ENCODE measurements around the gene PDRG1.

Gene PDRG1

DNA sequence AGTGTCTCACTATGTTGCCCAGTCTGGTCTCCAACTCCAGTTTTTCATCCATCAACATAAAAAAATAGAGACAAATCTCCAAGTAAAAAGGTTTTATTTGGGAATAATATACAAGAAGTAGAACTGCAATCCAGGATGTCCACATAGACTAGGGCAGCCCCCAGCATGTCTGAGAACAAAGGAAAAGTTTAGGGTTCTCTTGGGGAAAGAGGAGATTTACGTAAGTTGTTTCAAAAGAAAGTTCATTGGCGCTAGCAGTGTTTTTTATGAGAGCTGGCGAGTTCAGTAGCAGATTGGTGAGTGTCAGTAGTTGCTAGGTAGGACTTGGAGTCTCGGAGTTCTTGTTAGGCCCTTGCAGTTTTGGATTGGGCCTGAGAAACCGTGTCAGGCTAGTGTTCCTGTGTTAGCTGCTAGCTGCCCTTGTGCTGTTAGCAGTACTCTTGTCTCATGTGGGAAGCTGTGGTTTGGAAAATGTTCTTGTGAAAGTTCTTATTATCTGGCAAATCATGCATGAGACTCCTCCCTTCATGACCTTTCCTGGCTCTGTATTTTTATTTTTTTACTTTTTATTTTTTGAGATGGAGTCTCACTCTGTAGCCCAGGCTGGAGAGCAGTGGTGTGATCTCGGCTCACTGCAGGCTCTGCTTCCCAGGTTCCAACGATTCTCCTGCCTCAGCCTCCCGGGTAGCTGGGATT is 56.7 kb downstream of the PDRG1 start:
- CTCF ChIA-PET: no interaction called here
- DNase-seq (ENCODE audit: low spot score): peak; percentile 72
- TF ChIP-seq, protein P1, sequence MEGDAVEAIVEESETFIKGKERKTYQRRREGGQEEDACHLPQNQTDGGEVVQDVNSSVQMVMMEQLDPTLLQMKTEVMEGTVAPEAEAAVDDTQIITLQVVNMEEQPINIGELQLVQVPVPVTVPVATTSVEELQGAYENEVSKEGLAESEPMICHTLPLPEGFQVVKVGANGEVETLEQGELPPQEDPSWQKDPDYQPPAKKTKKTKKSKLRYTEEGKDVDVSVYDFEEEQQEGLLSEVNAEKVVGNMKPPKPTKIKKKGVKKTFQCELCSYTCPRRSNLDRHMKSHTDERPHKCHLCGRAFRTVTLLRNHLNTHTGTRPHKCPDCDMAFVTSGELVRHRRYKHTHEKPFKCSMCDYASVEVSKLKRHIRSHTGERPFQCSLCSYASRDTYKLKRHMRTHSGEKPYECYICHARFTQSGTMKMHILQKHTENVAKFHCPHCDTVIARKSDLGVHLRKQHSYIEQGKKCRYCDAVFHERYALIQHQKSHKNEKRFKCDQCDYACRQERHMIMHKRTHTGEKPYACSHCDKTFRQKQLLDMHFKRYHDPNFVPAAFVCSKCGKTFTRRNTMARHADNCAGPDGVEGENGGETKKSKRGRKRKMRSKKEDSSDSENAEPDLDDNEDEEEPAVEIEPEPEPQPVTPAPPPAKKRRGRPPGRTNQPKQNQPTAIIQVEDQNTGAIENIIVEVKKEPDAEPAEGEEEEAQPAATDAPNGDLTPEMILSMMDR (conservative IDR thresholded peaks at IDR 0.05; ENCODE audit: low read depth): no peak
- POLR2A ChIA-PET (ENCODE audit: low non-redundant PET): no interaction called here
- no peak overlapping the region for H3K27ac ChIP-seq
